Dedifferentiated amniotic fluid mesenchymal stem cell (primary cell): ENCODE results near the gene BBS9.
"Not testable (repeated sequence)": the region's sequence is repeated elsewhere in the genome, so short reads cannot be mapped to it uniquely, and the experiment has no call there.

ENCODE experiments used
- DNase-seq: peaks from one replicate; pipeline ENCODE4 v3.0.0-alpha.2; 2016; ENCODE audit errors: extremely low spot score

BBS9 gene

GRCh38 chr7:33195264-33195663 lies 65.9 kb downstream of the BBS9 start:
- peak; percentile 57 for DNase-seq

- no peak for DNase-seq
These were observed 66.9 kb downstream of the BBS9 start for GRCh38 chr7:33196221-33196620.

- DNase-seq: no peak
These were observed 70.9 kb downstream of the BBS9 start for GRCh38 chr7:33200282-33200681.

GRCh38 chr7:33201821-33202220 lies 72.5 kb downstream of the BBS9 start:
- no peak for DNase-seq

GRCh38 chr7:33210958-33211357 lies 81.6 kb downstream of the BBS9 start:
- no peak for DNase-seq

GRCh38 chr7:33212144-33212543 lies 82.8 kb downstream of the BBS9 start:
- DNase-seq: no peak

- DNase-seq: no peak
These were observed 86.6 kb downstream of the BBS9 start for GRCh38 chr7:33215992-33216391.

GRCh38 chr7:33217595-33217994 lies 88.2 kb downstream of the BBS9 start:
- no peak for DNase-seq

- DNase-seq: not testable (repeated sequence)
These were observed 89.6 kb downstream of the BBS9 start for GRCh38 chr7:33218841-33219535.

GRCh38 chr7:33220231-33220630 lies 90.9 kb downstream of the BBS9 start:
- no peak for DNase-seq

GRCh38 chr7:33221390-33221789 lies 92.0 kb downstream of the BBS9 start:
- no peak for DNase-seq

- no peak for DNase-seq
These were observed 103.3 kb downstream of the BBS9 start for GRCh38 chr7:33232632-33233145.

- DNase-seq: no peak
These were observed 104.3 kb downstream of the BBS9 start for GRCh38 chr7:33233659-33234058.

GRCh38 chr7:33237036-33237435 lies 107.7 kb downstream of the BBS9 start:
- no peak for DNase-seq

- peak; percentile 79 for DNase-seq
These were observed 114.0 kb downstream of the BBS9 start for GRCh38 chr7:33243319-33243881.

- DNase-seq: no peak
These were observed 119.3 kb downstream of the BBS9 start for GRCh38 chr7:33248671-33249070.

- DNase-seq: peak; percentile 86
These were observed 121.1 kb downstream of the BBS9 start for GRCh38 chr7:33250421-33250871.

GRCh38 chr7:33251301-33251700 lies 121.9 kb downstream of the BBS9 start:
- no peak for DNase-seq

GRCh38 chr7:33258491-33258951 lies 129.2 kb downstream of the BBS9 start:
- DNase-seq: no peak

- DNase-seq: no peak
These were observed 132.2 kb downstream of the BBS9 start for GRCh38 chr7:33261585-33261984.

GRCh38 chr7:33262476-33262875 lies 133.1 kb downstream of the BBS9 start:
- no peak for DNase-seq

- DNase-seq: not testable (repeated sequence)
These were observed 142.5 kb downstream of the BBS9 start for GRCh38 chr7:33271839-33272371.

GRCh38 chr7:33273356-33273755 lies 144.0 kb downstream of the BBS9 start:
- DNase-seq: no peak
